HepG2 (cell line): ENCODE measurements around the gene TRPV4. TPM values are rescaled to one million over a fixed set of nuclear protein-coding genes. Genes with fewer than 3 reads are reported as not detected.

Experiments
- AKAP8 ChIP-seq: sonication (generic); formaldehyde crosslinking; IDR thresholded peaks from 2 replicates; pipeline ENCODE4 v1.5.1; 2020; ENCODE audit warnings: mild to moderate bottlenecking, missing genetic modification reagents
- CREB1 ChIP-seq, 2 experiments: fragments of 450-650 bp in 1 of 2; IDR thresholded peaks; 2 replicates each; pipeline ENCODE4 v1.6.1; 2016 to 2017; ENCODE audit warnings: control low read depth in 1 of 2, mild to moderate bottlenecking in 1 of 2, missing compliant biosample characterization in 1 of 2, missing genetic modification characterization in 1 of 2
- DNMT3B ChIP-seq: conservative IDR thresholded peaks from 2 replicates; pipeline ENCODE4 v1.6.1; 2016; ENCODE audit warnings: missing biosample characterization, control low read depth
- GATAD1 ChIP-seq: IDR thresholded peaks from 2 replicates; pipeline ENCODE4 v1.6.1; 2016; ENCODE audit warnings: missing genetic modification reagents, missing compliant biosample characterization
- GATAD2A ChIP-seq: IDR thresholded peaks from 2 replicates; pipeline ENCODE4 v1.6.1; 2016
- HNF4G ChIP-seq, 2 experiments: sonication (generic) in 1 of 2; formaldehyde crosslinking in 1 of 2; IDR thresholded peaks; 2 replicates each; pipeline versions ENCODE4 v1.4.0 to v1.6.1; 2011 to 2020; ENCODE audit warnings: borderline replicate concordance in 2 of 2, low read depth in 2 of 2, mild to moderate bottlenecking in 2 of 2, low read length in 1 of 2, missing genetic modification reagents in 1 of 2, moderate library complexity in 1 of 2
- KDM3A ChIP-seq: IDR thresholded peaks from 2 replicates; pipeline ENCODE4 v1.6.1; 2018; ENCODE audit warnings: low read depth, missing compliant biosample characterization
- LCORL ChIP-seq, 2 experiments: fragments of 450-650 bp in 1 of 2; sonication (generic) in 1 of 2; formaldehyde crosslinking in 1 of 2; IDR thresholded peaks; 2 replicates each; pipeline versions ENCODE4 v1.5.0 to v1.6.1; 2017 to 2020; ENCODE audit warnings: antibody characterized with exemption in 1 of 2, missing genetic modification reagents in 1 of 2
- MTERF4 ChIP-seq: sonication (generic); formaldehyde crosslinking; IDR thresholded peaks from 2 replicates; pipeline ENCODE4 v1.8.0; 2023; ENCODE audit warnings: mild to moderate bottlenecking, missing genetic modification reagents
- NCOR1 ChIP-seq: fragments of 200-600 bp; sonication (generic); IDR thresholded peaks from 2 replicates; pipeline ENCODE4 v1.7.0; 2017; ENCODE audit warnings: antibody characterized with exemption, low read length, borderline replicate concordance
- NPAS2 ChIP-seq: sonication (generic); formaldehyde crosslinking; IDR thresholded peaks from 2 replicates; pipeline ENCODE4 v1.8.0; 2022; ENCODE audit warnings: mild to moderate bottlenecking, missing genetic modification reagents, borderline replicate concordance
- PREB ChIP-seq: sonication (generic); formaldehyde crosslinking; IDR thresholded peaks from 2 replicates; pipeline ENCODE4 v1.4.0; 2020; ENCODE audit warnings: missing genetic modification reagents
- RFX5 ChIP-seq: IDR thresholded peaks from 2 replicates; pipeline ENCODE4 v1.6.1; 2011; ENCODE audit warnings: low read depth, low read length, improper control_type of control experiment
- SPEN ChIP-seq: sonication (generic); formaldehyde crosslinking; IDR thresholded peaks from 2 replicates; pipeline ENCODE4 v1.5.1; 2020; ENCODE audit warnings: low read depth, mild to moderate bottlenecking, missing genetic modification reagents
- TBX2 ChIP-seq: sonication (generic); formaldehyde crosslinking; IDR thresholded peaks from 2 replicates; pipeline ENCODE4 v1.5.0; 2020; ENCODE audit warnings: missing genetic modification reagents, mild to moderate bottlenecking, borderline replicate concordance
- ZBTB33 ChIP-seq: sonication (generic); formaldehyde crosslinking; IDR thresholded peaks from 2 replicates; pipeline ENCODE4 v1.4.0; 2020; ENCODE audit warnings: missing genetic modification reagents
- ZFP90 ChIP-seq: sonication (generic); formaldehyde crosslinking; IDR thresholded peaks from 2 replicates; pipeline ENCODE4 v1.8.0; 2022; ENCODE audit warnings: missing genetic modification reagents, mild to moderate bottlenecking, inconsistent platforms, borderline replicate concordance
- ZKSCAN5 ChIP-seq: sonication (generic); formaldehyde crosslinking; IDR thresholded peaks from 2 replicates; pipeline ENCODE4 v1.5.1; 2020; ENCODE audit warnings: mild to moderate bottlenecking, missing genetic modification reagents
- ZNF296 ChIP-seq: sonication (generic); formaldehyde crosslinking; conservative IDR thresholded peaks from 2 replicates; pipeline ENCODE4 v1.5.0; 2020; ENCODE audit warnings: mild to moderate bottlenecking, missing genetic modification reagents
- ZNF530 ChIP-seq: sonication (generic); formaldehyde crosslinking; IDR thresholded peaks from 2 replicates; pipeline ENCODE4 v1.5.0; 2020; ENCODE audit warnings: low read depth, mild to moderate bottlenecking, missing genetic modification reagents
- polyA plus RNA-seq, 8 experiments: library from polyadenylated mRNA; depleted of rRNA in 3 of 8; stranded (reverse) in 7 of 8; unstranded in 1 of 8; fragments of >200 nt; fragmentation: Illumina TruSeq in 4 of 8; extraction: Trizol in 4 of 8; gene quantifications; 2 replicates each; pipeline versions ENCODE4 v1.2.1 to v1.2.3, GENCODE V29; 2011 to 2016; ENCODE audit warnings: low read depth in 4 of 8, missing spikeins in 1 of 8, mixed read lengths in 1 of 8; ENCODE audit not compliant: insufficient read depth in 1 of 8
- total RNA-seq, 5 experiments: library from RNA; depleted of rRNA; stranded (reverse); fragments of >200 nt; fragmentation: Illumina TruSeq; extraction: Trizol; gene quantifications; 2 replicates each; pipeline ENCODE4 v1.2.3, GENCODE V29; 2016; ENCODE audit warnings: low read depth in 1 of 5
- TF ChIP-seq, protein P1 (sequence below), 2 experiments: sonication (generic) in 1 of 2; formaldehyde crosslinking in 1 of 2; IDR thresholded peaks; 2 replicates each; pipeline versions ENCODE4 v1.4.0 to v1.6.1; 2018 to 2020; ENCODE audit warnings: missing genetic modification reagents in 2 of 2, borderline replicate concordance in 1 of 2, low read depth in 1 of 2, mild to moderate bottlenecking in 1 of 2, missing biosample characterization in 1 of 2

TRPV4 gene
- total and polyA plus RNA-seq, 2 of the 13 experiments (the other 11 are each of a cell fraction or from before 2014, with no cell fraction given): 0.66 to 4.7 TPM

DNA sequence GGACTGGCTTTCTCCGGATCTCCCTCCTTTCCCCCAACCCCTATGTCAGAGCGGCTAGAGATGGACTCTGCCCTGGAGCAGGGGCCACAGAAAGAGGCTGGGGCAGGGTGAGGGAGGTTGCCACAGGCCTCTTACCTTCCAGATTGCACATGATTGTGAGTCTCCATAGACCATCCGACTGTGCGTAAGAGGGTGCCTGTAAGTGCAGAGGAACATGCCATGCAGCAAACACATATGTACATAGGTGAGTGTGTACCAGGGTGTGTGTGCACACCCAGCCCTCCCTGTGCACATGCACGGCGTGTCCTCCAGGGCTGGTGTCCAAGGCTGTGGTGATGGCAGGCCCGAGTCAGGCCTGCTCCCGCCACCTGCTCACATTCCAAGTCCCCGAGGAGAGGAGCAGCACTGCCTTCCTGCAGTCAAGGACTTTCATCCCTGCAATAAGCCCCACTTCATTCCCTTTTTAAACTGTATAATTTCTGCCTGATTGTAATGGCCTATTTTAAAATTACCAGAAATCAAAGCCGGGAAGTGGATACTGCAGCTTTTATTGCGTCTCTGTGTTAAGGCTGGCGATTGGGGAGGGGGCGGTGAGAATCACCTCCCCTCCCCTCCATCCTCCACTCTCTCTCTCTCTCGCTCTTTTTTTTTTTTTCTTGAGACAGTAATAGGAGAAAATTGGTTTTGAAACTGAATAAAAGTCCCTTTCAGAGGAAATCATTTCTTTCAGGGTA, 91.1 kb downstream of the TRPV4 start (continued):
- TF ChIP-seq PREB (CRISPR knock-in tag): 0 out of 2 replicates have a peak, but pooled peaks have one; percentile 68
- no peak for TF ChIP-seq LCORL (IDR thresholded peaks at IDR 0.05)
- peak; percentile 88 for TF ChIP-seq LCORL (CRISPR knock-in tag; IDR thresholded peaks at IDR 0.05)
- TF ChIP-seq ZBTB33: peak; percentile 90
- TF ChIP-seq HNF4G (IDR thresholded peaks at IDR 0.05; ENCODE audit: borderline replicate concordance, low read depth, low read length): peak; percentile 84
- TF ChIP-seq HNF4G (CRISPR knock-in tag; IDR thresholded peaks at IDR 0.05; ENCODE audit: borderline replicate concordance, low read depth): peak; percentile 95; the same call in 1 of the 2 replicates
- TF ChIP-seq ZNF530 (CRISPR knock-in tag): no peak
- peak; percentile 32; the same call in 1 of the 2 replicates for TF ChIP-seq GATAD1
- TF ChIP-seq NCOR1: 0 out of 2 replicates have a peak, but pooled peaks have one; percentile 48
- 0 out of 2 replicates have a peak, but pooled peaks have one; percentile 27 for TF ChIP-seq MTERF4 (CRISPR knock-in tag)
- no peak for TF ChIP-seq ZNF296 (CRISPR knock-in tag)
- TF ChIP-seq ZKSCAN5 (CRISPR knock-in tag): no peak
- TF ChIP-seq, protein P1, sequence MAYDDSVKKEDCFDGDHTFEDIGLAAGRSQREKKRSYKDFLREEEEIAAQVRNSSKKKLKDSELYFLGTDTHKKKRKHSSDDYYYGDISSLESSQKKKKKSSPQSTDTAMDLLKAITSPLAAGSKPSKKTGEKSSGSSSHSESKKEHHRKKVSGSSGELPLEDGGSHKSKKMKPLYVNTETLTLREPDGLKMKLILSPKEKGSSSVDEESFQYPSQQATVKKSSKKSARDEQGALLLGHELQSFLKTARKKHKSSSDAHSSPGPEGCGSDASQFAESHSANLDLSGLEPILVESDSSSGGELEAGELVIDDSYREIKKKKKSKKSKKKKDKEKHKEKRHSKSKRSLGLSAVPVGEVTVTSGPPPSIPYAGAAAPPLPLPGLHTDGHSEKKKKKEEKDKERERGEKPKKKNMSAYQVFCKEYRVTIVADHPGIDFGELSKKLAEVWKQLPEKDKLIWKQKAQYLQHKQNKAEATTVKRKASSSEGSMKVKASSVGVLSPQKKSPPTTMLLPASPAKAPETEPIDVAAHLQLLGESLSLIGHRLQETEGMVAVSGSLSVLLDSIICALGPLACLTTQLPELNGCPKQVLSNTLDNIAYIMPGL (CRISPR knock-in tag; IDR thresholded peaks at IDR 0.05; ENCODE audit: borderline replicate concordance in 1 of 2, low read depth in 1 of 2): peak in 1 of 2 experiments; percentile 36; a peak in 1 of 4 replicates
- no peak for TF ChIP-seq NPAS2 (CRISPR knock-in tag)
- 0 out of 2 replicates have a peak, but pooled peaks have one; percentile 55 for TF ChIP-seq AKAP8 (CRISPR knock-in tag)
- TF ChIP-seq RFX5: no peak
- peak; percentile 48; the same call in 1 of the 2 replicates for TF ChIP-seq ZFP90 (CRISPR knock-in tag)
- no peak for TF ChIP-seq DNMT3B
- TF ChIP-seq SPEN: peak; percentile 76
- no peak for TF ChIP-seq CREB1 (IDR thresholded peaks at IDR 0.05)
- no peak for TF ChIP-seq CREB1 (CRISPR knock-in tag; IDR thresholded peaks at IDR 0.05)
- 0 out of 2 replicates have a peak, but pooled peaks have one; percentile 33 for TF ChIP-seq KDM3A (CRISPR knock-in tag)
- peak; percentile 78 for TF ChIP-seq GATAD2A (CRISPR knock-in tag)
- TF ChIP-seq TBX2 (CRISPR knock-in tag): peak; percentile 68
